ENCODE measurements around the gene TENM3.
"Not testable (repeated sequence)": the region's sequence is repeated elsewhere in the genome, so short reads cannot be mapped to it uniquely, and the experiment has no call there.

The TENM3 gene

DNA sequence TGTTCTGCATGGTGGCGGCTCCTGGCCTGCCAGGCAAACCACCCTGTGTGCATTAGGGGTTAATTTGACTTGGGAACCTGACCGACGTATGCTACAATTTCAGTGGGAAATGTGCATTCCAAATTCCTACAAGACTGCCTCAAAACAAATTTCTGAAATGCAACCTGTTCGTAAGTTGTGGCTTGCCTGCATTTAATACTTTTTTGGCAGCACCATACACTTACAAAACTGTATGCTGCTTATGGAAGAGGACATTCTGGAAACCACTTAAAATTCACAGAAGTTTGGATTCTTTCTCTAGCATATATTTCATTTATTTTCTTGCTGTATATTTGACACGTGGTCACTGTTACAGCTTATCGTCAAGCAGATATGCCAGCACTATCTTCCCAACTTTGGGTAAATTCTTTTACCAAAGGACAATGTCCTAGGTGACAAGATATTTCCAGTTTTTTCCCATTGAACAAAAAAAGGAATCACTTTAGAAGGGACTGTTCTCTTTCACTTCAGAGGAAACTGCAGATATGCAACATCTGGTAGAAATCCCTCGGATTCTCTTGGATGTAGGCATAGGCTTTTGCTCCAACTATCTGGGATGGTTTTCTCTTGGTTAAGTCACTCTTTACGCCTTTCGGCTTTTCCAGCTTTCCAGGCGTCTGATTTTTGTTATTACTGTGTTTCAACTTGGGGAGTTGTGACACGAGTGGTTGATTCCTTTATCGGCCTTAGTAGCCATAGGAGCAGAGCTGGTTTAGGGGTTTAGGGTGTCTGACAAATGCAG lies 9.7 kb upstream of the TENM3 start:
- ATAC-seq (replicated peaks) (no peak), DNase-seq (no peak)
- H3K4me3 Mint-ChIP-seq, result no peak overlapping the region
- no peaks in the 10 kb centered on the region for H3K36me3 Mint-ChIP-seq (ENCODE audit: insufficient read depth)
- H3K9me3 Mint-ChIP-seq, result peaks cover 0 to 8% of the 10 kb centered on the region in 2 donors
- H3K27ac Mint-ChIP-seq, result no peak overlapping the region
- no peaks in the 10 kb centered on the region for H3K27me3 Mint-ChIP-seq
- H3K4me1 Mint-ChIP-seq (ENCODE audit: low read depth in 2 of 2), result no peaks in the 10 kb centered on the region

DNA sequence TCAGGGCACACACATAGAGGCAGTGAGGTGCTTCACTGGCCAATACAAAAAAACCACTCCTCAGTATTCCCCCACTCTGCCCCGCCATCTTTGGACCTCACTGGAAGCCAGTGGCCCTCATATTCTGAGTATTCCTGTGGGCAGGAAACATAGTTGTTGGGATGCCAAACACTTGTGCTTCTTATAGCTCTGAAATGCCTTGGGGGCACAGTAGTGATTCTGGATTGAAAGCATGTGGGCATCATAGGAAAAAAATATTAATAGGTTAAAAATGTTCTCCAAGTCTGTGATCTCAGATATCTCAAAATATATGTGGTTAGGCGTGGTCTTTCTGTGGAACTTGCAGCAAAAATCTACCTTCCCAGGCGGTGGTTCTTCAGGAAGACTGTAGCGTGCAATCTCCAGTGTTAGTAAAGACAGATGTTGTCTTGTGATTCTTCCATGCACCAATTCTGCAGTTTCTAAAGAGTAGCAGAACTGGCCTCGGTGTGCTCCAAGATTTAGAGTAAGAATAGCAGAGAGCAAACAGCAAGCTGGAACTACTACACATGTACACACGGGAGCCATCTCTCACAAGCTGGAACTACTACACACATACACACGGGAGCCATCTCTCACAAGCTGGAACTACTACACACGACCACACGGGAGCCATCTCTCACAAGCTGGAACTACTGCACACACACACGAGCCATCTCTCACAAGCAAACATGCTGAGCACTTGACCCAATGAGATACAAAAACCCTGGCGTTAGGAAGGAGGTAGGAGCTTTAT lies 8.0 kb upstream of the TENM3 start:
- Mint-ChIP-seq H3K4me1 (ENCODE audit: low read depth in 2 of 2) (no peaks in the 10 kb centered on the region), H3K9me3 (peaks cover 0 to 7% of the 10 kb centered on the region in 2 donors), H3K27ac (no peak overlapping the region), H3K4me3 (no peak overlapping the region), H3K36me3 (ENCODE audit: insufficient read depth) (no peaks in the 10 kb centered on the region), H3K27me3 (no peaks in the 10 kb centered on the region)
- ATAC-seq (replicated peaks), result no peak
- DNase-seq, result no peak

DNA sequence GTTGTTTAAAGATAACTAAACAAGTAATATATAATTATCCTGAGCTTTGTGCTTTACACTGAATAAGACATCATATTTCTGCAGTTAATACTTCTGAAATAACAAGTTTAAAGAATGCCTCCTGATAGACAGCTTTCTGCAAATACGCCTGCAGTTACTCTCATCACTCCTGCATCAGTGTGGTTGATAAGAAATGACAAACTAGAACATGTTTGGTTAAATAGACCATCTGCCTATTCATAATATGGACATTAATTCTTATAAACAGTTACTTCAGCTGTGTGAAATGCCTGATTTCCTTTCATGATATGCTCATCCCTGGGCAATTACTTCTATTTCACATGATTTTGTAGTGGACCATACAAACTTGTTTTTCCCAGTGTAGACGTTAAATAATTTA lies 7.0 kb upstream of the TENM3 start:
- DNase-seq, result no peak
- Mint-ChIP-seq H3K9me3 (peaks cover 0 to 4% of the 10 kb centered on the region in 2 donors), H3K27ac (no peak overlapping the region), H3K27me3 (no peaks in the 10 kb centered on the region), H3K4me3 (no peak overlapping the region), H3K4me1 (ENCODE audit: low read depth in 2 of 2) (no peaks in the 10 kb centered on the region), H3K36me3 (ENCODE audit: insufficient read depth) (no peaks in the 10 kb centered on the region)
- no peak for ATAC-seq (replicated peaks)

DNA sequence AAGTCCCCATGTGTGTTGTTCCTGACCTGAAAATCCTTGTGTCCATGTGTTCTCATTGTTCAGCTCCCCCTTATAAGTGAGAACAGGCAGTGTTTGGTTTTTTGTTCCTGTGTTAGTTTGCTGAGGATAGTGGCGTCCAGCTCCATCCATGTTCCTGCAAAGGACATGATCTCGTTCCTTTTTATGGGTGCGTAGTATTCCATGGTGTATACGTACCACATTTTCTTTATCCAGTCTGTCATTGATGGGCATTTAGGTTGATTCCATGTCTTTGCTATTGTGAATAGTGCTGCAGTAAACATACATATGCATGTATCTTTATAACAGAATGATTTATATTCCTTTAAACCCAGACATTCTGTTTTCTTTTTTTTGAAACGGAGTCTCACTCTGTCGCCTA lies 6.2 kb upstream of the TENM3 start:
- not testable (repeated sequence) for ATAC-seq (replicated peaks); H3K27me3 Mint-ChIP-seq; H3K27ac Mint-ChIP-seq; DNase-seq; H3K36me3 Mint-ChIP-seq (ENCODE audit: insufficient read depth); H3K9me3 Mint-ChIP-seq; H3K4me1 Mint-ChIP-seq (ENCODE audit: low read depth in 2 of 2); H3K4me3 Mint-ChIP-seq

DNA sequence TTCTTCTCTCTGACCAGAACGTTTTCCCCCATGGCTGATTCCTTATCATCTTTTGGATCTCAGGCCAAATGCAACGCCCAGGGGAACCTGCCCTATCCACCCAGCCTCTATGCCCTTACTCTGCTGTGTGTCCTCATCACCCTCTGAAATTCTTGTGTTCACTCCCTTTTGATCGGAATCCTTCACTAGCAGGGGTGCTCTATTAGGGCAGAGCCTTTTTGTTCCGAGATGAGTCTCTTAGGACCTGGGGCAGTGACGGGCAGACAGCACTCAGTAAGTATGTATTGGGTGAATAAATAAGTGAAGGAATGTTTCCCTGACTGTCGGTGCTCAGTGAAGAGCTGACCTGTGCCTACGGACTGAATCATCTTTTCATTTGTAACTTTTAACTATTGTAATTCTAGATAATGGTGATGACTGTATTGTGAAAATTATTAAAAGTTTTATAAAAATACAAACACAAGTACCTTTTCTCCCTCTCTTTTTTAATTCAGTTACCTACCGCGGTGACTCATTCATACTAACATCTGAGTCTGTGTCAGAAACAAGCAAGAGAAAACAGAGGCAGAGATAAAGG lies 4.8 kb upstream of the TENM3 start:
- H3K27ac Mint-ChIP-seq, result no peak overlapping the region
- no peak for DNase-seq
- no peak overlapping the region for H3K4me3 Mint-ChIP-seq

DNA sequence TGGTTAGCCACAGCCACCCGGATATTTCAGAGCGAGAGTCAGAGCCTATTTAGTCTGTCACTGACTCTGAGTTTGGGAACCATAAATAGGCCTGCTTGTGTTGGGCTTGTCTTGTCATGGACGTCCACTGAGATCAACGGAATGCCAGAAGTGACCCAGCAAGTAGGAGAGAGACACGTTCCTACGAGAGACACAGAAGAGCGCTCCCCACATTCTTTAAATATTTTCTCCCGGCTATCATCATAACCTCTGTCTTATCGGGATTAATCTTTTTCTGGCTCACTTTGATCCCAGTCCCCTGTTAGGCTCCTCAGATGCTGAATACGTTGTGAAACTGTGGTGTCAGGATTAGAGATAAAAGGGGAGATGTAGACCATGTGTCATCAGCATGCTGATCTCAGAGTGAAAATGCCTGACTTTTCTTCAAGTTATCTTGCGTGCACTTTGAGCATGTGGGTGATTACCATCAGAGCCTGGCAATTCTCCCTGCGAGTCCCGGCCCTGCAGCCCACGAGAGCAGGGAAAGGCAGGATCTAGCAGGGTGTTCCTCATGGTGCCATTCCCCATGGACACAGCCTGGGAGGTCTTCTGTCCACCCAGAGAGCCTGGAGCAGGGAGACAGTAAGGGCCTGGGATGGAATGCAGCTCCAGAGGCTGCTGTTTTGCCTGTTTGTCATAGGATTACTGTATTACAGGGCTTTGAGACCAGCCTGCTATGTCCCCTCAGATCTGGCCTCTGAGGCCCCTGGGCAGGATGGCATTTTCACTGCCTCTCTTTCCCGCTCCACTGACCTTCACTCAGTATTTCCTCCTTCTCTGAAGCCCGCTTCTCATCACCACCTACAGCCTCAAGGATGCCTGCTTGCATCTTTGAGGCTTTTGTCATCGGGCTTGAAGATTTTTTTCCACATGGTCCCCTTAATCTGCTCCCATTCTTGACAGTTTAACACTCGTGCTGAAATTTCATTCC lies 2.8 kb upstream of the TENM3 start:
- Mint-ChIP-seq H3K4me1 (ENCODE audit: low read depth in 2 of 2) (no peaks in the 10 kb centered on the region), H3K36me3 (ENCODE audit: insufficient read depth) (no peaks in the 10 kb centered on the region), H3K9me3 (peaks cover 12 to 20% of the 10 kb centered on the region in 2 donors), H3K4me3 (no peak overlapping the region), H3K27ac (no peak overlapping the region), H3K27me3 (peaks cover 0 to 7% of the 10 kb centered on the region in 2 donors)
- ATAC-seq (replicated peaks), result no peak
- DNase-seq, result no peak

More for the DNA sequence above, 4.8 kb upstream of the TENM3 start:
- no peak for ATAC-seq (replicated peaks)
- Mint-ChIP-seq H3K27me3 (no peaks in the 10 kb centered on the region), H3K9me3 (peaks cover 7 to 10% of the 10 kb centered on the region in 2 donors), H3K4me1 (ENCODE audit: low read depth in 2 of 2) (no peaks in the 10 kb centered on the region), H3K36me3 (ENCODE audit: insufficient read depth) (no peaks in the 10 kb centered on the region)

DNA sequence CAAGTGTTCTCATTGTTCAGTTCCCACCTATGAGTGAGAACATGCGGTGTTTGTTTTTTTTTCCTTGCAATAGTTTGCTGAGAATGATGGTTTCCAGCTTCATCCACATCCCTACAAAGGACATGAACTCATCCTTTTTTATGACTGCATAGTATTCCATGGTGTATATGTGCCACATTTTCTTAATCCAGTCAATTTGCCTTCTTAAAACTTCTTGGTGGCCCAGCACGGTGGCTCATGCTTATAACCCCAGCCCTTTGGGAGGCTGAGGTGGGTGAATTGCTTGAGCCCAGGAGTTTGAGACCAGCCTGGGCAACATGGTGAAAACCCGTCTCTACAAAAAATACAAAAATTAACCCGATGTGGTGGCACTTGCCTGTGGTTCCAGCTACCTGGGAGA lies 942 bp upstream of the TENM3 start:
- not testable (repeated sequence) for H3K36me3 Mint-ChIP-seq (ENCODE audit: insufficient read depth); H3K27me3 Mint-ChIP-seq; ATAC-seq (replicated peaks); DNase-seq; H3K4me1 Mint-ChIP-seq (ENCODE audit: low read depth in 2 of 2); H3K4me3 Mint-ChIP-seq; H3K27ac Mint-ChIP-seq
- peaks cover 16 to 28% of the 10 kb centered on the region in 2 donors for H3K9me3 Mint-ChIP-seq

DNA sequence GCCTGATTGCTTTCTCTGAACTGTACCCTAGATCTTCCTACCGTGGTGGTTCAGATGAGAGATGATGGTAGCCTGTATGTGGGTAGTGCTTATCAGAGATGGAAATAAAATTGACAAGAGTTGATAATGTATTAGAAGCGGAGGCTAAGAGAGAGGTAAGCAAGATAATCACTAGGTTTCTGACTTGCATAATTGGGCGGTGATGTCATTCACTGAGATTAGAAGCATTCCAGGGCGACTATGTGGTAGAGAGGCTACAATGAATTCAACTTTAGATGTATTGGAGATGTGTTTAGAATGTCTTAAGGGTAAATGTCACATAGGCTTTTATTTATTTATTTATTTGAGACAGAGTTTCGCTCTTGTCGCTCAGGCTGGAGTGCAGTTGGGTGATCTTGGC lies 415 bp upstream of the TENM3 start:
- Mint-ChIP-seq H3K4me3 (no peak overlapping the region), H3K4me1 (ENCODE audit: low read depth in 2 of 2) (no peaks in the 10 kb centered on the region), H3K27ac (no peak overlapping the region), H3K27me3 (peaks cover 0 to 7% of the 10 kb centered on the region in 2 donors), H3K36me3 (ENCODE audit: insufficient read depth) (no peaks in the 10 kb centered on the region), H3K9me3 (peaks cover 16 to 28% of the 10 kb centered on the region in 2 donors)
- ATAC-seq (replicated peaks), result no peak
- DNase-seq, result no peak

DNA sequence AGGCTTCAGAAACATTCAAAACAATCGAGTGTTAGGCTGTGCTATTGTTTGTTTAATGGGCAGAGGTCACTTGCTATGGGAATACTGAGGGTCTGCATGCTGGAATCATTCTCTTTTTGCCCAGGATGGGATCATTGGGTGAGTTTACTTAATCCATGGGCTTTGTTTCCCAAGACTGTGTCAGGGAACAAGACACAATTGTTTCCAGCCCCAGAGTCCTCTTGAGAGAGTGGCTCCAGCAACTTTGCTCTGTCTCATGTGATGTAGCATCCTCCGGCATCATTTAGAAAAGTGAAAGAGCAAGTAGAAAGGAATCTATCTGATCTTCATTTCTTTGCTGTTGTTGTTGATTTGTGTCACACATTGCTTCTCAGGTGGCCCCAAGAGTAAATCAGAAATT lies 1.8 kb downstream of the TENM3 start:
- ATAC-seq (replicated peaks), result no peak
- peaks cover 0 to 7% of the 10 kb centered on the region in 2 donors for H3K27me3 Mint-ChIP-seq
- H3K4me3 Mint-ChIP-seq, result no peak overlapping the region
- no peak overlapping the region for H3K27ac Mint-ChIP-seq
- no peaks in the 10 kb centered on the region for H3K36me3 Mint-ChIP-seq (ENCODE audit: insufficient read depth)
- no peak for DNase-seq
- H3K4me1 Mint-ChIP-seq (ENCODE audit: low read depth in 2 of 2), result no peaks in the 10 kb centered on the region
- peaks cover 16 to 28% of the 10 kb centered on the region in 2 donors for H3K9me3 Mint-ChIP-seq

DNA sequence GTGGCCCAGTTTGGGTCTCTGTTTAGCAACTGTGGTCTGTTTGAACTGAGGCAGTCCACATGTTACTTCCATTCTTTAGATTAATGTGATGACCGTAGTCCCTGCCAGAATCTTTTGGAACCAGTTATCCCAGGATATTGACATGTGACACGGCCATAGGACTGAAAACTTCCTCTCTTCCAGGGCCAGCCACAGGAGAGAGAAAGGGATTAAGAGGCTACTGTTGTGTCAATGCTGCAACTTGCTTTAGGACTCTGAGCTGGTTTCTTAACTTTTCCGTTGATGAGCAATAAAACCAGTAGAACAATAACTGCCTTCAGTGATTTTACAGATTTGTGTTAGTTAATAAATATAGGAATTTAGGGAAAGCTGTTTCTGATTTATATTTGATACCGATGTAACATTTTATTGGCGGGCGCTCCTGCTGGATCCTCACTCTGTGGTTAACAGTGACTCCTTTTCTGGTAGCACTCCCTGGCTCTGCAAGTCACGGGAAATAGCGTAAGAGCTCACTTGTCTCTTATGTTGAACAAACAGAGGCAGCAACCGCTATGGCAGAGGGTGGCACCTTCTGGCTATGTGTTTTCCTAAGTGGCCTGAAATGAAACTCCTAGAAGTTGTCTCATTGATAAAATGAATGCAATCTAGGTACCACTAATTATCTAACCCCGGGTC lies 2.5 kb downstream of the TENM3 start:
- no peak overlapping the region for H3K27ac Mint-ChIP-seq
- no peaks in the 10 kb centered on the region for H3K36me3 Mint-ChIP-seq (ENCODE audit: insufficient read depth)
- no peak overlapping the region for H3K4me3 Mint-ChIP-seq
- peaks cover 0 to 7% of the 10 kb centered on the region in 2 donors for H3K27me3 Mint-ChIP-seq
- ATAC-seq (replicated peaks) (no peak), DNase-seq (no peak)
- H3K9me3 Mint-ChIP-seq, result peaks cover 15 to 28% of the 10 kb centered on the region in 2 donors
- H3K4me1 Mint-ChIP-seq (ENCODE audit: low read depth in 2 of 2), result no peaks in the 10 kb centered on the region

DNA sequence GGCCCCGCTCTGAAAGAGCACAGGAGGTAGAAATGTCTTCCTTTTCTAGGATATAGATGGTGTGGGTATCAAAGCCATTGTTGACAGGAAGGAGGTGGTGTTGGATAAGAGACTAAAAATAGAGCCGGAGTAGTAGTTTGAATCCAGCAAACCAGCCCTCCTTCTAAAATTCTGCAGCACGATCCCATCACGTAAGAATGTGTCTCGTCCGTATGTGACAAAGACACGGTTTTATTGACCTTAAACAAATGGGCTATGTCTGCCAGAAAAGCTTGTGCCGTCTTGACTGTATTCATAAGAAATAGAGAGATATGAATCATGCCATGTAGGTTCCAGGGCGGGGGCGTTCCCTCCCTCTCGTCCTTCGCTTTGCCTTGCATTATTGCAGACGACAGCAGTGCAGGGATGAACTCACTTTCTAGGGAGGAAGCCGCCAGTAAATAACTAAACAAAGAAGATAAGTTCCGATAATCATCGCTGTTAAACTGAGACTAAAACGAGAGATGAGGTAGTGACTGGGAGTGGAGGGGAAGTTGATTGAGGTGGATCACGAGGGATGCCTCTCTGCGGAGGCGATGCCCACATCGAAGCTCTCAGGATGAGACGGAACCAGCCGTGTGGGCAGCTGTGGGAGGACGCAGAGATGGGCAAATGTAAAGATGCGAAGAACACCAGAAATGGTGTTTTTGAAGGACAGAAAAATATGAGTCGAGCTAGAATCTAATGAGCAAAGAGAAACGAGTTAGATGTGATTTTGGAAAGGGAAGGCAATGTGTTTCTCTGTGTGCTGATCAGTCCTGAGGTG lies 3.4 kb downstream of the TENM3 start:
- no peaks in the 10 kb centered on the region for H3K36me3 Mint-ChIP-seq (ENCODE audit: insufficient read depth)
- DNase-seq, result no peak
- no peak overlapping the region for H3K27ac Mint-ChIP-seq
- no peak for ATAC-seq (replicated peaks)
- H3K27me3 Mint-ChIP-seq, result peaks cover 0 to 7% of the 10 kb centered on the region in 2 donors
- H3K4me3 Mint-ChIP-seq, result no peak overlapping the region
- H3K4me1 Mint-ChIP-seq (ENCODE audit: low read depth in 2 of 2), result no peaks in the 10 kb centered on the region
- peaks cover 15 to 28% of the 10 kb centered on the region in 2 donors for H3K9me3 Mint-ChIP-seq

DNA sequence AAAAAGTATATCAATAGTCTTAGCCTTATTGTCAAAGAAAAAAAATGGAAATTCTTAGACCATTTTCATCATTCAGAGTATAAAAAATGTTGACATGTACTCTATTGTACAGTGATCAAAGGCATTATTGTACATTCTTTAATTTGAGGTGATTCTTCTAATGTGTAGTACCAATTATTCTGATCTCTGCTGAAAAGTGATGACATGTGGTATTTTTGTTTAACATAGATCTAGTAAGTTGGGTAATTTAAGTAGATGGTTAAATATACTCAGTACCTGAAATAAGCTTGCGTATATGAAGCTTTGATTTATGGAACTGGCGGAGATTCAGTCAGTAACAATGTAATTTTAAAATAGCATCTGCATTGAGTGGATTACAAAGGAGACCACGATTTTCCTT lies 5.1 kb downstream of the TENM3 start:
- peaks cover 12 to 20% of the 10 kb centered on the region in 2 donors for H3K9me3 Mint-ChIP-seq
- no peak overlapping the region for H3K27ac Mint-ChIP-seq
- peaks cover 0 to 7% of the 10 kb centered on the region in 2 donors for H3K27me3 Mint-ChIP-seq
- H3K36me3 Mint-ChIP-seq (ENCODE audit: insufficient read depth), result no peaks in the 10 kb centered on the region
- no peak for ATAC-seq (replicated peaks)
- no peaks in the 10 kb centered on the region for H3K4me1 Mint-ChIP-seq (ENCODE audit: low read depth in 2 of 2)
- H3K4me3 Mint-ChIP-seq, result no peak overlapping the region
- no peak for DNase-seq
